Stimulated activated CD8-positive, alpha-beta memory T cell treated with anti-CD3 and anti-CD28 coated beads, Interleukin-15, amount 100 ng/mL, for 1 hour (primary cell): ENCODE results near the gene ARMC8.

Experiments used
- DNase-seq: peaks from one replicate; pipeline ENCODE4 v3.0.0-alpha.2; 2020; ENCODE audit warnings: low read depth

The ARMC8 gene

GRCh38 chr3:138310494-138310893, 123.4 kb downstream of the ARMC8 start:
- DNase-seq: no peak

DNA sequence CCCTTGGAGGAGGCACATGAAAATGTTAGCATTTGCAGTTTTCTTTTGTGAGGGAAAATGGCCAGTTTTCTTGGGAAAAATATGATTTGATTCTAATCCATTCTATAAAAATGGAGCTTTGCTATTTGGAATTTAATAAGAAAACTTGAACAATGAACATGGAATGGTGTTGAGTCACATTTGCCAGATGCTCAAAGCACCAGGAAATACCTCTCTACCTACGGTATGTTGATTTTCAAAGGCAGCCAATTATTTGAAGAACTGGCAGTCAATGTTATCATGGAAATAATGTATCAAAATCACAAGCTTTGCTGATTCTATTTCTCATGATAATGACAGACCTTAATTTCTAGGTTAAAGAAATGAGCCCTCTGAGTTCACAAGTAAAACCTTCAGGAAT, 127.7 kb downstream of the ARMC8 start:
- no peak for DNase-seq

- DNase-seq: no peak
These were observed 130.6 kb downstream of the ARMC8 start for GRCh38 chr3:138317687-138318086.

GRCh38 chr3:138323971-138324370, 136.9 kb downstream of the ARMC8 start:
- no peak for DNase-seq

DNA sequence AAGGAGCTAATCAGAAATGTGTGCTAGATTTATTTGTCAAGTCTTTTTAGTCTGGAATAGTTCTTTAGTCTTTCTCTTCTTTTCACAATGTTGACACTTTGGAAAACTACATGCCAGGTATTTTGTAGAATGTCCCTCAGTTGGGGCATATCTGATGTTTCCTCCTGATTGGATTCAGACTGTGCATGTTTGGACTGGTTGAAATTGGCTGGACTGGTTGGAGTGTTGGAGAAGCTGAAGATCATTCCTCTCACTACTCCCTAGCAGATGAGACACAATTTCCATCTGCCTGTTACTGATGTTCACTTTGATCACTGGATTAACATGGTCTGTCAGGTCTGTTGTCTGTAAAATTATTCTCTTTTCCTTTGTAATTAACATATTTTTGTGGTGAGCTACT, 138.9 kb downstream of the ARMC8 start:
- no peak for DNase-seq

- DNase-seq: no peak
These were observed 139.9 kb downstream of the ARMC8 start for GRCh38 chr3:138326866-138327595.

DNA sequence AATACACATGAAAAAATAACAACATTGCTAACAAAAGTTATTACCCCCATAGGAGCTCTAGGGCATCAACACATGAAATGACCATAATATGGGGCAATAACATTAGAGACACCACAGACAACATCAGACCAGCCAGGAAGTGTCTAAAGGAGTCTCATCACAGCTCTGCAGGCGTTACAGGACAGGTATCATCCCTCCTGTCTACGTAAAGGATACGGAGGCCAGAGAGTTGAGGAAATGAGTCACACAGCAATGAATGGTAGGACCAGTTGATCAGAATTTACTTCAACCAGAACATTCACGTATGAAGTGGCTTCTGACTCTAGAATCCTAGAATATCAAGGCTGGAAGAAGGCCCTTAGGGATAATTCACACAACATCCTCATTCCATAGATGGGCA, 140.7 kb downstream of the ARMC8 start:
- no peak for DNase-seq

- DNase-seq: no peak
These were observed 141.2 kb downstream of the ARMC8 start for GRCh38 chr3:138328341-138328740.

GRCh38 chr3:138329127-138329983, 142.3 kb downstream of the ARMC8 start, which contains the start of gene NME9:
Gene NME9, minus strand, starts transcription at chr3:138329851. Its CDS starts 516 bp downstream, at chr3:138329335.
- DNase-seq: peak; percentile 76

DNA sequence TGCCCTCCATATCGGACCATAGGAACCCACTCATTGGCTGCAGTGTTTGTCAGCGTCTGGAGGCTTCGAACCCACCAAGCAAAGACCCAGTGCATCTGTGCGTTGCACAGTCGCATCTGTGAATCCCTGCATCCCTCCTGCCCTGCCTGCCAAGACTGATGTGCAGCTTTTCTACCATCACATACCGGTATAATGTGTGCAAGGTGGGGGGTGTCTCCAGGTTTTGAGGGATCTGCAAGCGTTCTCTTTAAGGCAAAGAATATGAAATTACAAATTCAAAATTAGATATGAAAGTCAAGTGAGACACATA, 142.8 kb downstream of the ARMC8 start:
- DNase-seq: no peak

GRCh38 chr3:138331143-138331894, 144.2 kb downstream of the ARMC8 start:
- no peak for DNase-seq

DNA sequence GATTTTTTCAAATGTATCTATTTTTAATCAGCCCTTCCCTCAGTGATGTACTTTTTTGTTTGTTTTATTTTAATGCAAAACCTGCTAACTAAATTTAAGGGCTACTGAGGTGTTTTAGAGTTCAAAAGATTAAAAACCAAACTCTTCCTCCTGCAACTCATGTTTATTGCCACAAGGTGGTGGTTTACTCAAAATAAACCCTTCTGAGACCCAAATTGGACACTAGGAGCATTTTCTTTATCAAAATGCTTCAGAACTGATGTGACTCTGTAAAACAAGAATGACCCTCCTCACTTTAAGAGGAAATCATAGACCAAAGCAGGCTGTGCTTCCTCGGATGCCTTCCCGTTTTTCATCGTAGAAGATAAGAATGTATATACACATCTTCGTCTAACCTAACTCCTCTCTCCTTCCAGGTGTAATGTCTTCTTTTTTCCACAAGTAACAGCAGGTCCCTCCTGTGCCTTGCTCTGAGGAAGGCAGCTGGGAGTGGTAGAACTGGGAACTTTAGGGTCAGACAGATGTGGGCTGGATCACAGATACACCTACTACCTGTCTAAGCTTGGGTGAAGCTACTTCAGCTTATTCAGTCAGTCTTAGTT, 145.5 kb downstream of the ARMC8 start:
- DNase-seq: no peak

GRCh38 chr3:138334608-138335007, 147.5 kb downstream of the ARMC8 start:
- DNase-seq: no peak

GRCh38 chr3:138336454-138336999, 149.4 kb downstream of the ARMC8 start:
- DNase-seq: no peak

DNA sequence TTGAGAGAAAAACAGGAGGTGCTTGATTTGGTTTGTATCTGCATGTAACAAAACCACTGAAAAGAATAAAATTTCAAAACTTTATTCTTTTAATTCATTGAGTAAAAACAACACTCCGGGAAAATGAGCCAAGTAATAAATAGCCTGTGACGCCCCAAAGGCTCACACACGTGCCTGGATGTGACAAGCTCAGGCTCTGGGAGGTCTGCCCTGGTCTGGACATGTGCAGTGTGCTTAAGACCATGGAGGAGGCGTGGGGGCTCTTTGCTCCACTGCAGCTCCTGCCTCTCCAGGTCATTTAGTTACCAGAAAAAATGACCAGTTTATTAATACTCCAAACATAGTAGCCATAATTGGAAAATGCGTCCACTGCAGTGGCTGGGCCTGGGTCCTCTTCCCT, 151.1 kb downstream of the ARMC8 start:
- no peak for DNase-seq

GRCh38 chr3:138338811-138339210, 151.7 kb downstream of the ARMC8 start:
- DNase-seq: no peak

DNA sequence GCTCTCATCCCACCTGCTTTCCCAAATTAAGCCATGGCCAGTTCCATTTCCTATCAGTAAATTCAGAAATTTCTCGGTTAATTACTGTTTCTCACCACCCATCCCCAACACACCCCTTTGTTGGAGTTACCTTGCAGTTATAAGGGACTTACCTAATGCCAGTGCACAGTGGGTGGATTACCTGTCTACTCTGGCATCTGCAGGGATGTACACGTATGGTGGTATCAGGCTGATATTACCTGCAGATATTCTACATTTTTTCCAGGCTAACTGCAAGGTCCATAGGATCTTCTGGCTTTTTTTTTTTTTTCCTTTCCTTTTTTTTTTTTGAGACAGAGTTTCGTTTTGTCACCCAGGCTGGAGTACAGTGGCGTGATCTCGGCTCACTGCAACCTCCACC, 153.4 kb downstream of the ARMC8 start:
- no peak for DNase-seq

DNA sequence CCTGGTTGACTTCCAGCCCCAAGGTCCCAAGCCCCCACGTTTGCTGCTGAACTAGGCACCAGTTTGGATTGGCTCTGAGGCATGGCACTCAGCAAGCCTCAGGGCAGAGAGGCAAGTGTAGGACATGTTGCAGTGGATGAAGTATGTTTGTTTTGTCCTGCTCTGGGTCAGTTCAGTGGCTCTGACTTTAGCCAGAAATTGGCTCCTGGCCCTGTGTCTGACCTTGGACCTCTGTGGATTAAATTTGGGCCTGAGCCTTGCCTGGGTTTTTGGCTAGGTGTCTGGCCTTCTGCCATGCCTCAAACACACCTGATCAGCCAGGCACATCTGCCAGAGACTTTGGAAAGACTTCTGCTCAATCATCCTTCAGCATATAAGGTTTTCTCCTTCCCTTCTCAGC, 157.7 kb downstream of the ARMC8 start:
- no peak for DNase-seq
